Neural cell (in vitro differentiated cells): ENCODE data around the gene FBXL5. TPM values are rescaled to one million over a fixed set of nuclear protein-coding genes. Genes with fewer than 3 reads are reported as not detected.

Experiments
- H2AFZ ChIP-seq: fragments of 200-600, 300-800 bp; sonication (generic), shearing (Covaris generic); 2 replicates; pipeline ENCODE4 v1.6.0; 2014; ENCODE audit warnings: low read depth, mild to moderate bottlenecking, antibody characterized with exemption, low read length, moderate library complexity
- H3F3A ChIP-seq: fragments of 200-600 bp; shearing (Covaris generic); 2 replicates; pipeline ENCODE4 v1.6.1; 2016; ENCODE audit warnings: mild to moderate bottlenecking, moderate library complexity, mixed read lengths, antibody characterized with exemption, low read length; ENCODE audit not compliant: insufficient read depth, poor library complexity, severe bottlenecking
- H3K27ac ChIP-seq: fragments of 200-600, 300-800 bp; sonication (generic), shearing (Covaris generic); 2 replicates; pipeline ENCODE4 v1.5.1; 2014; ENCODE audit warnings: mild to moderate bottlenecking, low read length, moderate library complexity
- H3K27me3 ChIP-seq: fragments of 300-800, 200-600 bp; sonication (generic), shearing (Covaris generic); 2 replicates; pipeline ENCODE4 v1.6.0; 2014; ENCODE audit warnings: mild to moderate bottlenecking, low read depth, low read length, moderate library complexity; ENCODE audit not compliant: insufficient read depth
- H3K36me3 ChIP-seq: fragments of 300-800, 200-600 bp; sonication (generic), shearing (Covaris generic); 2 replicates; pipeline ENCODE4 v1.5.1; 2014; ENCODE audit warnings: mild to moderate bottlenecking, antibody characterized with exemption, low read length, moderate library complexity; ENCODE audit not compliant: insufficient read depth
- H3K4me2 ChIP-seq: fragments of 300-800, 200-600 bp; sonication (generic), shearing (Covaris generic); 2 replicates; pipeline ENCODE4 v1.6.0; 2014; ENCODE audit warnings: mild to moderate bottlenecking, low read length
- H3K4me3 ChIP-seq: fragments of 300-800, 200-600 bp; sonication (generic), shearing (Covaris generic); 2 replicates; pipeline ENCODE4 v1.5.1; 2014; ENCODE audit warnings: mild to moderate bottlenecking, low read length, moderate library complexity
- H3K79me2 ChIP-seq: fragments of 200-600 bp; shearing (Covaris generic); replicated peaks from 2 replicates; pipeline ENCODE4 v1.6.0; 2014; ENCODE audit warnings: mild to moderate bottlenecking, low read length, moderate library complexity; ENCODE audit not compliant: insufficient read depth
- H3K9ac ChIP-seq: fragments of 300-800, 200-600 bp; sonication (generic), shearing (Covaris generic); 2 replicates; pipeline ENCODE4 v1.6.1; 2016; ENCODE audit warnings: mild to moderate bottlenecking, low read length, mixed read lengths
- H3K9me2 ChIP-seq: fragments of 200-600 bp; shearing (Covaris generic); 2 replicates; pipeline ENCODE4 v1.6.1; 2016; ENCODE audit warnings: mild to moderate bottlenecking, low read length, mixed read lengths; ENCODE audit not compliant: insufficient read depth
- H3K9me3 ChIP-seq: fragments of 200-600, 300-800 bp; sonication (generic), shearing (Covaris generic); 2 replicates; pipeline ENCODE4 v1.6.1; 2016; ENCODE audit warnings: mild to moderate bottlenecking, mixed run types, low read length, moderate library complexity, mixed read lengths
- H4K20me1 ChIP-seq: fragments of 200-600 bp; shearing (Covaris generic); 2 replicates; pipeline ENCODE4 v1.6.1; 2016; ENCODE audit warnings: mild to moderate bottlenecking, mixed run types; ENCODE audit not compliant: insufficient read depth
- EP300 ChIP-seq: fragments of 450-650 bp; conservative IDR thresholded peaks from 2 replicates; pipeline ENCODE4 v1.6.1; 2014; ENCODE audit warnings: antibody characterized with exemption, mild to moderate bottlenecking, moderate library complexity; ENCODE audit not compliant: poor library complexity, severe bottlenecking
- EZH2 ChIP-seq: fragments of 200-600, 300-800 bp; shearing (Covaris generic), sonication (generic); IDR thresholded peaks from 2 replicates; pipeline ENCODE4 v1.6.1; 2014; ENCODE audit warnings: antibody characterized with exemption, low read length, borderline replicate concordance, mild to moderate bottlenecking; ENCODE audit not compliant: insufficient read depth, poor library complexity, severe bottlenecking
- MXI1 ChIP-seq: fragments of 450-650 bp; conservative IDR thresholded peaks from 2 replicates; pipeline ENCODE4 v1.6.1; 2014; ENCODE audit warnings: antibody characterized with exemption, mild to moderate bottlenecking; ENCODE audit not compliant: poor library complexity, severe bottlenecking
- POLR2AphosphoS5 ChIP-seq: IDR thresholded peaks from 2 replicates; pipeline ENCODE4 v1.6.1; 2012
- RAD21 ChIP-seq: fragments of 450-650 bp; conservative IDR thresholded peaks from 2 replicates; pipeline ENCODE4 v1.6.1; 2014; ENCODE audit warnings: antibody characterized with exemption, mild to moderate bottlenecking, moderate library complexity
- SMC3 ChIP-seq: fragments of 450-650 bp; conservative IDR thresholded peaks from 2 replicates; pipeline ENCODE4 v1.6.1; 2014; ENCODE audit warnings: antibody characterized with exemption, mild to moderate bottlenecking, moderate library complexity; ENCODE audit not compliant: poor library complexity
- TAF1 ChIP-seq: IDR thresholded peaks from 2 replicates; pipeline ENCODE4 v1.6.1; 2012; ENCODE audit warnings: low read depth
- polyA plus RNA-seq: library from polyadenylated mRNA; depleted of rRNA; stranded (reverse); fragments of >200 nt; gene quantifications from 2 replicates; pipeline ENCODE4 v1.2.3, GENCODE V29; 2014
- TF ChIP-seq, protein P1 (sequence below): fragments of 450-650 bp; IDR thresholded peaks from 2 replicates; pipeline ENCODE4 v1.5.1; 2014; ENCODE audit warnings: antibody characterized with exemption, mild to moderate bottlenecking, moderate library complexity; ENCODE audit not compliant: poor library complexity, severe bottlenecking
- TF ChIP-seq, protein P2 (sequence below): IDR thresholded peaks from 2 replicates; pipeline ENCODE4 v1.6.1; 2012; ENCODE audit warnings: borderline replicate concordance

Gene FBXL5
- polyA plus RNA-seq, 1 donor from 2014 or later, result 70.6 TPM

DNA sequence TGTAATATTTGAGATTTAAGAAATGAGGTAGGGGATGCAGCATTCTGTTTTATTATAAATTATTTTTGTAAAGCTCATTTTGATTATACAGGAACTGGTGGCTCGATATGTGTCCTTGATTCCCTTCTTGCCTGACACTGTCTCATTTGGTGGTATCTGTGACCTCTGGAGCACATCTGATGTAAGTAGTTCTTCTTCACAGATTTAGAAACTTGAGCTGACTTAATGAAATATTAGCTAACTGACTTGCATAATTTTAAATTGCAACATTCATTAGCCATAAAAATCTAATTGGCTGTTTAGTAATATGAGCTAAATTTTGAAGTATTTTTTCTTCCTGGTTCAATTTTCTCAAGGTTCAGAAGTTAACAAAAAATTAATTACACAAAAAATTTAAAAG lies 69.1 kb downstream of the FBXL5 start:
- Histone ChIP-seq H3K9me2 (no peaks in the 10 kb centered on the region), H3K27ac (no peak overlapping the region), H3K9ac (no peak overlapping the region), H3K27me3 (no peaks in the 10 kb centered on the region), H3K4me2 (no peak overlapping the region), H3K79me2 (no peaks in the 10 kb centered on the region), H3K9me3 (no peaks in the 10 kb centered on the region), H3F3A (no peaks in the 10 kb centered on the region), H3K36me3 (no peaks in the 10 kb centered on the region), H4K20me1 (no peaks in the 10 kb centered on the region), H2AFZ (no peak overlapping the region), H3K4me3 (no peak overlapping the region)
- TF ChIP-seq RAD21, result no peak
- no peak for TF ChIP-seq TAF1
- no peak for TF ChIP-seq EZH2
- TF ChIP-seq, protein P1, sequence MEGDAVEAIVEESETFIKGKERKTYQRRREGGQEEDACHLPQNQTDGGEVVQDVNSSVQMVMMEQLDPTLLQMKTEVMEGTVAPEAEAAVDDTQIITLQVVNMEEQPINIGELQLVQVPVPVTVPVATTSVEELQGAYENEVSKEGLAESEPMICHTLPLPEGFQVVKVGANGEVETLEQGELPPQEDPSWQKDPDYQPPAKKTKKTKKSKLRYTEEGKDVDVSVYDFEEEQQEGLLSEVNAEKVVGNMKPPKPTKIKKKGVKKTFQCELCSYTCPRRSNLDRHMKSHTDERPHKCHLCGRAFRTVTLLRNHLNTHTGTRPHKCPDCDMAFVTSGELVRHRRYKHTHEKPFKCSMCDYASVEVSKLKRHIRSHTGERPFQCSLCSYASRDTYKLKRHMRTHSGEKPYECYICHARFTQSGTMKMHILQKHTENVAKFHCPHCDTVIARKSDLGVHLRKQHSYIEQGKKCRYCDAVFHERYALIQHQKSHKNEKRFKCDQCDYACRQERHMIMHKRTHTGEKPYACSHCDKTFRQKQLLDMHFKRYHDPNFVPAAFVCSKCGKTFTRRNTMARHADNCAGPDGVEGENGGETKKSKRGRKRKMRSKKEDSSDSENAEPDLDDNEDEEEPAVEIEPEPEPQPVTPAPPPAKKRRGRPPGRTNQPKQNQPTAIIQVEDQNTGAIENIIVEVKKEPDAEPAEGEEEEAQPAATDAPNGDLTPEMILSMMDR, result no peak
- TF ChIP-seq, protein P2, sequence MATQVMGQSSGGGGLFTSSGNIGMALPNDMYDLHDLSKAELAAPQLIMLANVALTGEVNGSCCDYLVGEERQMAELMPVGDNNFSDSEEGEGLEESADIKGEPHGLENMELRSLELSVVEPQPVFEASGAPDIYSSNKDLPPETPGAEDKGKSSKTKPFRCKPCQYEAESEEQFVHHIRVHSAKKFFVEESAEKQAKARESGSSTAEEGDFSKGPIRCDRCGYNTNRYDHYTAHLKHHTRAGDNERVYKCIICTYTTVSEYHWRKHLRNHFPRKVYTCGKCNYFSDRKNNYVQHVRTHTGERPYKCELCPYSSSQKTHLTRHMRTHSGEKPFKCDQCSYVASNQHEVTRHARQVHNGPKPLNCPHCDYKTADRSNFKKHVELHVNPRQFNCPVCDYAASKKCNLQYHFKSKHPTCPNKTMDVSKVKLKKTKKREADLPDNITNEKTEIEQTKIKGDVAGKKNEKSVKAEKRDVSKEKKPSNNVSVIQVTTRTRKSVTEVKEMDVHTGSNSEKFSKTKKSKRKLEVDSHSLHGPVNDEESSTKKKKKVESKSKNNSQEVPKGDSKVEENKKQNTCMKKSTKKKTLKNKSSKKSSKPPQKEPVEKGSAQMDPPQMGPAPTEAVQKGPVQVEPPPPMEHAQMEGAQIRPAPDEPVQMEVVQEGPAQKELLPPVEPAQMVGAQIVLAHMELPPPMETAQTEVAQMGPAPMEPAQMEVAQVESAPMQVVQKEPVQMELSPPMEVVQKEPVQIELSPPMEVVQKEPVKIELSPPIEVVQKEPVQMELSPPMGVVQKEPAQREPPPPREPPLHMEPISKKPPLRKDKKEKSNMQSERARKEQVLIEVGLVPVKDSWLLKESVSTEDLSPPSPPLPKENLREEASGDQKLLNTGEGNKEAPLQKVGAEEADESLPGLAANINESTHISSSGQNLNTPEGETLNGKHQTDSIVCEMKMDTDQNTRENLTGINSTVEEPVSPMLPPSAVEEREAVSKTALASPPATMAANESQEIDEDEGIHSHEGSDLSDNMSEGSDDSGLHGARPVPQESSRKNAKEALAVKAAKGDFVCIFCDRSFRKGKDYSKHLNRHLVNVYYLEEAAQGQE, result no peak
- TF ChIP-seq SMC3, result no peak
- no peak for TF ChIP-seq EP300
- no peak for TF ChIP-seq MXI1
- TF ChIP-seq POLR2AphosphoS5, result no peak

DNA sequence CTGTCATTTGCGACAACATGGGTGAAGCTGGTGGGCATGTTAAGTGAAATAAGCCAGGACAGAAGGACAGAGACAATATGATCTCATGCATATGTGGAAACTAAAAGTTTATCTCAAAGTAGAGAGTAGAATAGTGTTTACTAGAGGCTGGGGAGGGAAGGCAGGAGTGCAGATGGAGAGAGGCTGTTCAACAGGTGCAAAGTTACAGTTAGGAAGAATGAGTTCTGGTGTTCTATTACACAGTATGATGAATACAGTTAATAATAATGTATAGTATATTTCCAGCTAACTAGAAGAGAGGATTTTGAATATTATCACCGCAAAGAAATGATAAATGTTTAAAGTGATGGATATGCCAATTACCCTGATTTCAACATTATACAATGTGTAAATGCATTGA lies 69.8 kb downstream of the FBXL5 start:
- no peak overlapping the region for H2AFZ ChIP-seq
- no peaks in the 10 kb centered on the region for H3K27me3 ChIP-seq
- no peaks in the 10 kb centered on the region for H3K9me3 ChIP-seq
- TF ChIP-seq RAD21, result no peak
- TF ChIP-seq, protein P1, result no peak
- TF ChIP-seq MXI1, result no peak
- TF ChIP-seq POLR2AphosphoS5, result no peak
- TF ChIP-seq, protein P2, result no peak
- TF ChIP-seq TAF1, result no peak
- no peak for TF ChIP-seq EP300
- TF ChIP-seq EZH2, result no peak
- no peaks in the 10 kb centered on the region for H4K20me1 ChIP-seq
- no peaks in the 10 kb centered on the region for H3K79me2 ChIP-seq
- H3K4me3 ChIP-seq, result no peak overlapping the region
- H3F3A ChIP-seq, result no peaks in the 10 kb centered on the region
- H3K36me3 ChIP-seq, result no peaks in the 10 kb centered on the region
- H3K4me2 ChIP-seq, result no peak overlapping the region
- no peaks in the 10 kb centered on the region for H3K9me2 ChIP-seq
- H3K9ac ChIP-seq, result no peak overlapping the region
- H3K27ac ChIP-seq, result no peak overlapping the region
